Fibroblast of the aortic adventitia (primary cell): ENCODE results near the gene PTPN7. TPM values are rescaled to one million over a fixed set of nuclear protein-coding genes. Genes with fewer than 3 reads are reported as not detected.
"Not testable (repeated sequence)": the region's sequence is repeated elsewhere in the genome, so short reads cannot be mapped to it uniquely, and the experiment has no call there.

Experiments used
- DNase-seq: peaks from one replicate; pipeline ENCODE4 v3.0.0-alpha.2; 2010; ENCODE audit warnings: low read depth
- H3K4me3 ChIP-seq: 2 replicates; pipeline ENCODE4 v1.5.1; 2011; ENCODE audit warnings: low read depth, mild to moderate bottlenecking, control low read depth, low read length, moderate library complexity
- CTCF ChIP-seq: IDR thresholded peaks from 2 replicates; pipeline ENCODE4 v1.5.1; 2011; ENCODE audit warnings: mild to moderate bottlenecking, low read length, control low read depth, inconsistent platforms; ENCODE audit not compliant: insufficient read depth
- total RNA-seq: library from RNA; depleted of rRNA; stranded (reverse); fragments of >200 nt; gene quantifications from 2 replicates; pipeline ENCODE4 v1.2.3, GENCODE V29; 2012; ENCODE audit warnings: low replicate concordance

PTPN7 gene
- total RNA-seq, 1 donor: not detected

DNA sequence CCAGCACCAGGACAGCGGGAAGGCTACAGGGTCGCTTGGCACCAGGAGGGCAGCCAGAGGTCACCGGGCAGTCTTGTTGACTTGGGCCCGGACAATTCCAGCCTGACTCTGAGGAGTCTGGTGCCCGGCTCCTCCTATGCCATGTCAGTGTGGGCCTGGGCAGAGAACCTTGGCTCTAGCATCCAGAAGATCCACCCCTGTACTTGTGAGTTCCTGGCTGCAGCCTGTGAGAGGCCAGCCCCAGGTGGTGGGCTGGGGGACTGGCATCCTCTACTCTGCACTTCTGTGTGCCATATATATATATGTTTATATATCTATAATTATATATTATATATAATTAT, 11.6 kb upstream of the PTPN7 start:
- H3K4me3 ChIP-seq: no peak overlapping the region
- DNase-seq: no peak

GRCh38 chr1:202171292-202172014, 11.1 kb upstream of the PTPN7 start:
- no peak overlapping the region for H3K4me3 ChIP-seq
- TF ChIP-seq CTCF: no peak
- no peak for DNase-seq

More for the DNA sequence above, 11.6 kb upstream of the PTPN7 start:
- TF ChIP-seq CTCF: no peak

GRCh38 chr1:202170726-202171125, 10.3 kb upstream of the PTPN7 start:
- H3K4me3 ChIP-seq: no peak overlapping the region
- no peak for DNase-seq
- TF ChIP-seq CTCF: no peak

GRCh38 chr1:202168861-202169260, 8.5 kb upstream of the PTPN7 start:
- DNase-seq: no peak
- no peak for TF ChIP-seq CTCF
- no peak overlapping the region for H3K4me3 ChIP-seq

DNA sequence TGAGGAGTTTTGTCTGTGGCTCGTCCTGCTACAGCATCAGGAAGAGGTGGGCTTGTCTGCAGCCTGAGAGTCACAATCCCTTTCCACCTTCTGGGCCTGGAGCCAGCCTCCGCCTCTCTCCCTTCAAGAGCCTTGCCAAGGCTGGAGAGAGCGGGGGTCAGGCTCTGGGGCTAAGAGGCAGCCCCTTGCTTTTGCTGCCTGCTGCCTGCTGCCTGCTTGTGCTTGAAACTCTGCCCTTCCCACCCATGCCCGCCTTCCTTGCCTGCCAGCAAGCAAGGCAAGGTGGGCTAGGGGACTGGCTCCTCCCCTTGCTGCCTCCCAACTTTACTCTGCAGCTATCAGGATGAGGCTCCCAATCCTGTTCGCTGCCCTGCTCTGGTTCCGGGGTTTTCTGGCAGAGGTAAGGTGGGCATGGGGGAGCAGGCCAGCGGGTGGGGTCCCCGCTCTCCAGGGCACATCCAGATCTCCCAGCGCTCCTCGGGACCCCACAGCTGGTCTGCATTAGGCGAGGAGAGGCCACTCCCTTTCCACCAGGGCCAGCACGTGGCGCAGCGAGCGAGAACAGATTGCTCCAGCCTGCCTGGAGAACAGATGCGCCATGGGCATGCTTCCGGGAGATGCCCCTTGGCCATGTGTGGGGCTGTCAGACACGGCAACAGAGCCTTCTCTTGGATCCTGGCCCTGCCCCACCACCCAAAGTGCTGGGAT, 7.5 kb upstream of the PTPN7 start:
- no peak overlapping the region for H3K4me3 ChIP-seq
- no peak for TF ChIP-seq CTCF
- peak; percentile 48 for DNase-seq

DNA sequence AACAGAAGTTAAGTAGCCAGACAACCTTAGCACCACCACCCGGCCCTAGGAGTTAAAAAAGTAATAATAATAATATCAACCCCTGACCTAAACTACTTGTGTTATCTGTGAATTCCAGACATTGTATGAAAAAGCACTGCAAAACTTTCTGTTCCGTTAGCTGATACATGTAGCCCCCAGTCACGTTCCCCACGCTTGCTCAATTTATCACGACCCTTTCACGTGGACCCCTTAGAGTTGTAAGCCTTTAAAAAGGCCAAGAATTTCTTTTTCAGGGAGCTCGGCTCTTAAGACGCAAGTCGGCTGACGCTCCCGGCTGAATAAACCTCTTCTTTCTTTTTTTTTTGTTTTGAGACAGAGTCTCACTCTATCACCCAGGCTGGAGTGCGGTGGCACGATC, 6.7 kb upstream of the PTPN7 start:
- not testable (repeated sequence) for H3K4me3 ChIP-seq, DNase-seq

DNA sequence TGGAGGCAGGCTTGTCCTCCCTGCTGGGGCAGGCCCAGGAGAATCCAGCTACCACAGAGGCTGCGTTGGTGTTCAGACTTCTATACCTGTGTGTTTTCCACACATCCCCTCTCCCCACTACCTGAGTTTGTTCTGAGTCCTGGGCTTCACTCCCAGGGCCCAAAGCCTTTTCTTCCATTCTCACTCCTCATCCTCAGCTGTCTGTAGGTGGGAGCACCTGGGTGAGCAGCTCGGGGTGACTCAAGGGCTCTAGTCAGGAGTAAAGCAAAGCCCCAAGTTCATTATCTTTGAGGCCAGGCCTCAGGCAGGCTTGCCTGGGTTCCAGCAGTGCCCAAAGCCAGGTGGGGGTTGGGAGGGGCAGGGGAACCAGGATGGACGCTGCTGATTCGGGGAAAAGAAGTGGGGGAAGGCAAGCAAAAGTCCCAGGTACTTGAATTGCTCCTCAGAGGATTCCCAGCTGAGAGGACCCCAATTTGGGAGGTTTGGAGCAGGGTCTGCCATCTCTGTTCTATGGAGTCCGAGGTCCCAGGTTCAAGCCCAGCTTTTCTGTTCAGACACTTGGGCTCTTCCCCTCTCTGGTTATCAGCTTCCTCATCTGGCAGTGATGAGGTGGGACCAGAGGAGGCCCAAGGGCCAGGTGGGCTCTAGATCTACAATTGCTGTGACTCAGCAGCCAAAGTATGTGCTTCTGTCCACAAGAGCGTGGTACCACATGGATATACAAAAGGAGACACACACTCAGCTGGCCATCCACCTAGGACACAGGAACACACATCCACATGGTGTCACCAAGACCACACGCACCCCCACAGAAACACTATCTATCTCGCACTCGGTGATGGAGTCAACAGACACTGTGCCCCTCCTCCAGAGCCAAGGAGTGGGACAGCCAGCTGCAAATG, 5.8 kb upstream of the PTPN7 start:
- no peak for TF ChIP-seq CTCF
- DNase-seq: no peak
- no peak overlapping the region for H3K4me3 ChIP-seq
